ENCODE results near the gene PPP2R2B. TPM values are rescaled to one million over a fixed set of nuclear protein-coding genes. Genes with fewer than 3 reads are reported as not detected.
A peak's percentile ranks its signal among the peaks of the same experiment; 100 is the strongest.

Gene PPP2R2B
- total RNA-seq, 1 experiment from 2014 or later, result 14.0 TPM

- DNase-seq (ENCODE audit: low spot score), result no peak
Measured at GRCh38 chr5:146785065-146785464, 93.5 kb downstream of the PPP2R2B start.

- no peak for DNase-seq (ENCODE audit: low spot score)
Measured at GRCh38 chr5:146781157-146781556, 97.4 kb downstream of the PPP2R2B start.

- no peak for DNase-seq (ENCODE audit: low spot score)
Measured at GRCh38 chr5:146779211-146779869, 99.2 kb downstream of the PPP2R2B start.

GRCh38 chr5:146778795-146779194, 99.8 kb downstream of the PPP2R2B start:
- DNase-seq (ENCODE audit: low spot score), result no peak

GRCh38 chr5:146778261-146778660, 100.3 kb downstream of the PPP2R2B start:
- no peak for DNase-seq (ENCODE audit: low spot score)

GRCh38 chr5:146772881-146773466, 105.6 kb downstream of the PPP2R2B start:
- peak; percentile 30 for DNase-seq (ENCODE audit: low spot score)

GRCh38 chr5:146770980-146771379, 107.6 kb downstream of the PPP2R2B start:
- no peak for DNase-seq (ENCODE audit: low spot score)

GRCh38 chr5:146770546-146770945, 108.0 kb downstream of the PPP2R2B start:
- no peak for DNase-seq (ENCODE audit: low spot score)

GRCh38 chr5:146767534-146767933, 111.0 kb downstream of the PPP2R2B start:
- no peak for DNase-seq (ENCODE audit: low spot score)

GRCh38 chr5:146766013-146766412, 112.5 kb downstream of the PPP2R2B start:
- no peak for DNase-seq (ENCODE audit: low spot score)

GRCh38 chr5:146765089-146765832, 113.3 kb downstream of the PPP2R2B start:
- DNase-seq (ENCODE audit: low spot score), result no peak

- DNase-seq (ENCODE audit: low spot score), result no peak
Measured at GRCh38 chr5:146762830-146763229, 115.7 kb downstream of the PPP2R2B start.

GRCh38 chr5:146761811-146762210, 116.7 kb downstream of the PPP2R2B start:
- DNase-seq (ENCODE audit: low spot score), result no peak

GRCh38 chr5:146758938-146759337, 119.6 kb downstream of the PPP2R2B start:
- no peak for DNase-seq (ENCODE audit: low spot score)

- DNase-seq (ENCODE audit: low spot score), result no peak
Measured at GRCh38 chr5:146758076-146758475, 120.5 kb downstream of the PPP2R2B start.

- DNase-seq (ENCODE audit: low spot score), result no peak
Measured at GRCh38 chr5:146756546-146756945, 122.0 kb downstream of the PPP2R2B start.

- no peak for DNase-seq (ENCODE audit: low spot score)
Measured at GRCh38 chr5:146755793-146756192, 122.8 kb downstream of the PPP2R2B start.

- no peak for DNase-seq (ENCODE audit: low spot score)
Measured at GRCh38 chr5:146754621-146755020, 123.9 kb downstream of the PPP2R2B start.

GRCh38 chr5:146753641-146754040, 124.9 kb downstream of the PPP2R2B start:
- no peak for DNase-seq (ENCODE audit: low spot score)

- DNase-seq (ENCODE audit: low spot score), result no peak
Measured at GRCh38 chr5:146751781-146752401, 126.7 kb downstream of the PPP2R2B start.

GRCh38 chr5:146751054-146751453, 127.5 kb downstream of the PPP2R2B start:
- no peak for DNase-seq (ENCODE audit: low spot score)

GRCh38 chr5:146748533-146748932, 130.0 kb downstream of the PPP2R2B start:
- no peak for DNase-seq (ENCODE audit: low spot score)

All from A172 (cell line).